ENCODE data around the gene MST1.

GRCh38 chr3:49641292-49641691 lies 48.0 kb downstream of the MST1 start:
- TF ChIP-seq CTCF (IDR thresholded peaks at IDR 0.05): no peak
- no peak for TF ChIP-seq POLR2A (IDR thresholded peaks at IDR 0.05)

Data from adrenal gland (tissue), 5 donors.